Kidney tubule cell (primary cell): ENCODE measurements around the gene SPNS2.

ENCODE experiments used
- DNase-seq: peaks from one replicate; pipeline ENCODE4 v3.0.0-alpha.2; 2018; ENCODE audit warnings: low spot score

Gene SPNS2

GRCh38 chr17:4503283-4504025 lies 4.8 kb downstream of the SPNS2 start:
- no peak for DNase-seq

GRCh38 chr17:4504188-4504587 lies 5.5 kb downstream of the SPNS2 start:
- peak; percentile 82 for DNase-seq

GRCh38 chr17:4505187-4505586 lies 6.5 kb downstream of the SPNS2 start:
- peak; percentile 87 for DNase-seq

GRCh38 chr17:4506175-4506813 lies 7.6 kb downstream of the SPNS2 start:
- no peak for DNase-seq

GRCh38 chr17:4506892-4507291 lies 8.2 kb downstream of the SPNS2 start:
- DNase-seq = no peak

- no peak for DNase-seq
Observed at GRCh38 chr17:4507361-4508111, 8.9 kb downstream of the SPNS2 start.

- no peak for DNase-seq
Observed at GRCh38 chr17:4508207-4508606, 9.5 kb downstream of the SPNS2 start.

GRCh38 chr17:4509401-4509800 lies 10.7 kb downstream of the SPNS2 start:
- DNase-seq = no peak

- DNase-seq = no peak
Observed at GRCh38 chr17:4509923-4510617, 11.4 kb downstream of the SPNS2 start.

- DNase-seq = no peak
Observed at GRCh38 chr17:4510618-4510941, 11.9 kb downstream of the SPNS2 start.

- DNase-seq = no peak
Observed at GRCh38 chr17:4511199-4511932, 12.7 kb downstream of the SPNS2 start.

GRCh38 chr17:4512156-4513112 lies 13.8 kb downstream of the SPNS2 start:
- no peak for DNase-seq

- no peak for DNase-seq
Observed at GRCh38 chr17:4513113-4514032, 14.7 kb downstream of the SPNS2 start.

GRCh38 chr17:4514206-4514605 lies 15.5 kb downstream of the SPNS2 start:
- no peak for DNase-seq

- DNase-seq = no peak
Observed at GRCh38 chr17:4514779-4515178, 16.1 kb downstream of the SPNS2 start.

- peak; percentile 55 for DNase-seq
Observed at GRCh38 chr17:4515501-4515900, 16.8 kb downstream of the SPNS2 start.

GRCh38 chr17:4516735-4517134 lies 18.1 kb downstream of the SPNS2 start:
- DNase-seq = no peak

- no peak for DNase-seq
Observed at GRCh38 chr17:4518901-4519300, 20.2 kb downstream of the SPNS2 start.

GRCh38 chr17:4519361-4519788 lies 20.7 kb downstream of the SPNS2 start:
- no peak for DNase-seq
